ENCODE measurements around the gene KLHL3. TPM values are rescaled to one million over a fixed set of nuclear protein-coding genes. Genes with fewer than 3 reads are reported as not detected.

The KLHL3 gene
- total RNA-seq, 1 donor from 2014 or later: 7.5 TPM

DNA sequence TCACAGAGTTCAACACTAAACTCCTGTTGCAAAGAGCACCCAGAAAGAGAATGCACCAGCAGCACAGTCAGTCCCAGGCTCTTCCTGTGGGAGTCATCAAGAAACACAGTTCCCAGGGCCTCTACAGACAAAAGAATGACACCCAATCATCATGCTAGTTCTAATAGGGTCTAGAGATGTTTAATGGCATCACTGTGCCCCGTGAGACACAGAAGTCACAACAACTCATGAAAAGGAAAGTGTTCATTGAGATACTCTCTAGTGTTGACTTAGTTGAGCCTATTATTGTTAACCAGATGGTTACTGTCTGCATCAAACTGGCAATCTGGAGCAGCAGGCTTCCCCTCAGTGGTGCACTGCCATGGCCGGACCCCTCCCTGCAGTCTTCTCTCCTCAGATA, 1.6 kb downstream of the KLHL3 start:
- peak overlapping the region; percentile 52 to 66 for H3K4me3 ChIP-seq
- H3K4me1 ChIP-seq: peaks cover 0 to 7% of the 10 kb centered on the region in 2 donors
- TF ChIP-seq, protein P1, sequence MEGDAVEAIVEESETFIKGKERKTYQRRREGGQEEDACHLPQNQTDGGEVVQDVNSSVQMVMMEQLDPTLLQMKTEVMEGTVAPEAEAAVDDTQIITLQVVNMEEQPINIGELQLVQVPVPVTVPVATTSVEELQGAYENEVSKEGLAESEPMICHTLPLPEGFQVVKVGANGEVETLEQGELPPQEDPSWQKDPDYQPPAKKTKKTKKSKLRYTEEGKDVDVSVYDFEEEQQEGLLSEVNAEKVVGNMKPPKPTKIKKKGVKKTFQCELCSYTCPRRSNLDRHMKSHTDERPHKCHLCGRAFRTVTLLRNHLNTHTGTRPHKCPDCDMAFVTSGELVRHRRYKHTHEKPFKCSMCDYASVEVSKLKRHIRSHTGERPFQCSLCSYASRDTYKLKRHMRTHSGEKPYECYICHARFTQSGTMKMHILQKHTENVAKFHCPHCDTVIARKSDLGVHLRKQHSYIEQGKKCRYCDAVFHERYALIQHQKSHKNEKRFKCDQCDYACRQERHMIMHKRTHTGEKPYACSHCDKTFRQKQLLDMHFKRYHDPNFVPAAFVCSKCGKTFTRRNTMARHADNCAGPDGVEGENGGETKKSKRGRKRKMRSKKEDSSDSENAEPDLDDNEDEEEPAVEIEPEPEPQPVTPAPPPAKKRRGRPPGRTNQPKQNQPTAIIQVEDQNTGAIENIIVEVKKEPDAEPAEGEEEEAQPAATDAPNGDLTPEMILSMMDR (IDR thresholded peaks at IDR 0.05): no peak
- DNase-seq (ENCODE audit: low spot score in 2 of 2): no peak
- H3K27ac ChIP-seq: peak overlapping the region; percentile 39 to 55
- intact Hi-C loops (cut with DNase I): loop anchor here (2.0 to 10.0 kb wide), 2 partner anchors 74 to 530 kb away; no protein-coding TSS in a partner anchor
- no peaks in the 10 kb centered on the region for H3K9me3 ChIP-seq
- H3K36me3 ChIP-seq: no peaks in the 10 kb centered on the region
- H3K27me3 ChIP-seq: no peaks in the 10 kb centered on the region

DNA sequence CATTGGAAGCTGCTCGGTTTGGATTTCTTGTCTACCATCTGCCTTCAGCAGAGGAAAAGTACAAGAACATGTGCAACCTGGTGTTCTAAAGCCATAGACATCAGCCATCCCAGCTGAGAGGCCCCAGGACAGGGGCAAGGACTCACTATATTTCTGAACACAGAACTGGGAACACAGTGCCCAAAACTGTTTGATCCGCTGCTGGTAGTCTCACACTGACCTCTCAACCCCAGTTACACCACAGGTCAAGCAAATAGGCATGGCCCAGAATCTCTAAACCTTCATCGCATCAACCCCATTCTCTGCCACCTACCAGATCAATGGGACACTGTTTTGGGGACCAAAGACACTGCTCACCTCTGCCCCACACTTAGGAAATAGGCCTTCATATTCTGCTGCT, 2.0 kb downstream of the KLHL3 start:
- intact Hi-C loops (cut with DNase I): loop anchor here (2.0 to 10.0 kb wide), 2 partner anchors 73 to 529 kb away; no protein-coding TSS in a partner anchor
- TF ChIP-seq, protein P1 (IDR thresholded peaks at IDR 0.05): no peak
- Histone ChIP-seq H3K27ac (no peak overlapping the region), H3K27me3 (no peaks in the 10 kb centered on the region), H3K36me3 (no peaks in the 10 kb centered on the region), H3K4me1 (peaks cover 0 to 7% of the 10 kb centered on the region in 2 donors), H3K4me3 (no peak overlapping the region), H3K9me3 (no peaks in the 10 kb centered on the region)
- DNase-seq (ENCODE audit: low spot score in 2 of 2): no peak

DNA sequence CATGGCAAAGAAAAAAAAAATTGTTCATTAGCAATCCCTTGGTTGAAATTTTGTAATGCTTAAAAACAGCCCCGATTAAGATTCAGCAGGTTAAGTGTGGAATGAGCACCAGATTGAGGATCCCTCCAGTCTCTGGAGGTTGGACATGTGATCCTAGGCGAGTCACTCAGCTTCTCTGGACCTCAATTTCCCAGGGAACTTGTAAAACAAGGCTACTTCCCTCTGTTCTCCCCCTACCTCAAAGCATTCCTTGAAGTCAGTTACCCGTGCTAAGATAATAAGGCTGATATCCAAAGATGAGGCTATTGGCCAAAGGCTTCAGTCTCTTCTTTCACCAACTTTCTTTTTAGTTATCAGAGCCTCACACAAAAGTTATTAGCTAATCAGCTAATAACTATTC, 2.9 kb downstream of the KLHL3 start:
- intact Hi-C loops (cut with DNase I): loop anchor here (10.0 kb wide), 1 partner anchor 528 kb away; no protein-coding TSS in a partner anchor
- TF ChIP-seq, protein P1 (IDR thresholded peaks at IDR 0.05): no peak

DNA sequence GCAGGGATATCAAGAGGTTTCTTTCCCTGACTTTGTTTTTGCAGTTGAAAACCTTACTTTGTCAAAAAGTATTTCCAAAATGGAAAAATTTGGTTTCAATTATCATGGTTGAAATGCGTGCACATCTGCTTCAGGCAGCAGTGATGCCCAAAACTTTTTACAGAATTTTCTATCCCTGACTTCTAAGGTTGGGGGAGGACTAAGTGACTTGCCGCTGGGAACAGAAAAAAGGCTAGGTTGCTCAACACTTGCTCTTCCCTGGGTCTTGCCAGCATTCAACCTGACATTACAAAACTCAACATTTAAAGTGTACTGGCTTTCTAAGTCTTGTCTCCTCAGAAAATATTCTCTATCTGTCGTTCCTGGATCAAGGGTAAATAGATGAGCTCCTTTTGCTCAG, 4.7 kb downstream of the KLHL3 start:
- DNase-seq (ENCODE audit: low spot score in 2 of 2): no peak
- no peak overlapping the region for H3K27ac ChIP-seq
- H3K4me3 ChIP-seq: no peak overlapping the region
- peaks cover 0 to 7% of the 10 kb centered on the region in 2 donors for H3K4me1 ChIP-seq
- intact Hi-C loops (cut with DNase I): loop anchor here (10.0 kb wide), 1 partner anchor 526 kb away; no protein-coding TSS in a partner anchor
- no peaks in the 10 kb centered on the region for H3K27me3 ChIP-seq
- no peaks in the 10 kb centered on the region for H3K9me3 ChIP-seq
- H3K36me3 ChIP-seq: no peaks in the 10 kb centered on the region
- TF ChIP-seq, protein P1 (IDR thresholded peaks at IDR 0.05): no peak

More for the DNA sequence above, 2.9 kb downstream of the KLHL3 start:
- H3K4me1 ChIP-seq: peaks cover 0 to 7% of the 10 kb centered on the region in 2 donors
- no peak overlapping the region for H3K27ac ChIP-seq
- no peaks in the 10 kb centered on the region for H3K27me3 ChIP-seq
- no peaks in the 10 kb centered on the region for H3K36me3 ChIP-seq
- no peak overlapping the region for H3K4me3 ChIP-seq
- no peak for DNase-seq (ENCODE audit: low spot score in 2 of 2)
- H3K9me3 ChIP-seq: no peaks in the 10 kb centered on the region

DNA sequence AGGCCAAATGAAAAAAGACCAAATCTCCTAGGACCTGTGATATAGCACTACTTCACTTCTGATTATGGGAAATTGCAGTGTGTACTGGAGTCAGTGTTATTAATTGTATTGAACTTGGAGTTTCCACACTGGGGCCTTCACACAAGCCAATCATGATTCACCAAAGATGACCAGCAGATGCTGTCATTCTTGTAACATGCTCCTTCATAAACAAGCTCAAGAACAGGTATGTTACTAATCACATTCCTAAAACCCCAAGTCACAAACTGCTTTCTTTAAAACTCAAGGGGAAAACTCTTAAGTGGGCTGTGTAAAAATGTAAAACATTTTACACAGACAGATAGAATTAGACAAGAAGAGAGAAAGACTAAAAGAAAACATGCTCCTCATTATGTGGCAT, 5.6 kb downstream of the KLHL3 start:
- intact Hi-C loops (cut with DNase I): loop anchor here (10.0 kb wide), 1 partner anchor 526 kb away; no protein-coding TSS in a partner anchor
- no peak overlapping the region for H3K4me3 ChIP-seq
- no peak for DNase-seq (ENCODE audit: low spot score in 2 of 2)
- TF ChIP-seq, protein P1 (IDR thresholded peaks at IDR 0.05): no peak
- no peaks in the 10 kb centered on the region for H3K9me3 ChIP-seq
- no peaks in the 10 kb centered on the region for H3K27me3 ChIP-seq
- H3K27ac ChIP-seq: no peak overlapping the region
- H3K36me3 ChIP-seq: no peaks in the 10 kb centered on the region
- H3K4me1 ChIP-seq: peaks cover 0 to 3% of the 10 kb centered on the region in 2 donors

DNA sequence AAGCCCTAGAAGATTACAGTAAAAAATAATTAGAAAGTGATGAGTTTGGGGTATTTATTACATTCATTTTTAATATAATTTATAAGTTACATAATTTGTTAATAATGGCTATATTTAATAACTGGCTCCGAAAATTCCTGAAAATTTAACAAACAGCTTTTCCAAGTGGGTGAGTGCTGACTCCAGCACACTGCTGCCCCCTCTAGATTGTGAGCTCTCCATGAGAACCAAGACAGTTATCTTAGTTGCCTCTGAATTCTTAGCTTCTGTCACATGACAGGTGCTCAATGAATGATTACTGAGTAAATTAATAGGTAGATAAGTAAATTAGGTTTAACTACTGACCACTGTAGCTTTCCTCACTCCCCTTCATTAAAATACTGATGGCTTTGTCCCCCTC, 7.8 kb downstream of the KLHL3 start:
- Histone ChIP-seq H3K36me3 (no peaks in the 10 kb centered on the region), H3K27ac (no peak overlapping the region), H3K9me3 (peaks cover 0 to 3% of the 10 kb centered on the region in 2 donors), H3K4me1 (no peaks in the 10 kb centered on the region), H3K27me3 (no peaks in the 10 kb centered on the region), H3K4me3 (no peak overlapping the region)
- intact Hi-C loops (cut with DNase I): no loop called here
- DNase-seq (ENCODE audit: low spot score in 2 of 2): no peak
- TF ChIP-seq, protein P1 (IDR thresholded peaks at IDR 0.05): no peak
